PC-9 (cell line): Measurements from ENCODE around the gene ZNF443.

Source experiments
- CTCF ChIP-seq: fragments of 200-600 bp; sonication (generic); conservative IDR thresholded peaks from 2 replicates; pipeline ENCODE4 v1.6.1; 2017; ENCODE audit warnings: mixed run types, antibody characterized with exemption, mild to moderate bottlenecking, moderate library complexity
- EZH2 ChIP-seq: fragments of 200-600 bp; sonication (generic); IDR thresholded peaks from 2 replicates; pipeline ENCODE4 v1.8.0; 2017; ENCODE audit warnings: antibody characterized with exemption, low read depth

- TF ChIP-seq CTCF: no peak
- no peak for TF ChIP-seq EZH2
Observed at GRCh38 chr19:12478234-12478941, 37.6 kb upstream of the ZNF443 start.
